HG02943 (cell line): ENCODE data around the gene EVPLL.
"Not testable (repeated sequence)": the region's sequence is repeated elsewhere in the genome, so short reads cannot be mapped to it uniquely, and the experiment has no call there.

Experiments used
- ATAC-seq: cut with Tn5 transposase; IDR thresholded peaks from one replicate; pipeline ENCODE4 v1.9.1; 2021; ENCODE audit warnings: mild to moderate bottlenecking, low read depth, moderate library complexity; ENCODE audit not compliant: unreplicated experiment

The EVPLL gene

GRCh38 chr17:18377437-18378204 is at the start of gene EVPLL:
Gene EVPLL, plus strand, starts transcription at chr17:18377778. Its CDS starts 3,160 bp downstream, at chr17:18380938.
- ATAC-seq: no peak

- ATAC-seq: no peak
Measured at GRCh38 chr17:18328643-18329204, 48.9 kb upstream of the EVPLL start.

- no peak for ATAC-seq
Measured at GRCh38 chr17:18331879-18332278, 45.7 kb upstream of the EVPLL start.

GRCh38 chr17:18332909-18333489 is 44.6 kb upstream of the EVPLL start:
- no peak for ATAC-seq

GRCh38 chr17:18338158-18338557 is 39.4 kb upstream of the EVPLL start:
- not testable (repeated sequence) for ATAC-seq

- ATAC-seq: no peak
Measured at GRCh38 chr17:18339933-18340332, 37.6 kb upstream of the EVPLL start.

- ATAC-seq: no peak
Measured at GRCh38 chr17:18344021-18344420, 33.6 kb upstream of the EVPLL start.

- no peak for ATAC-seq
Measured at GRCh38 chr17:18353541-18353940, 24.0 kb upstream of the EVPLL start.

GRCh38 chr17:18356624-18357023 is 21.0 kb upstream of the EVPLL start:
- no peak for ATAC-seq

- ATAC-seq: no peak
Measured at GRCh38 chr17:18360518-18360917, 17.1 kb upstream of the EVPLL start.

- no peak for ATAC-seq
Measured at GRCh38 chr17:18361837-18362697, 15.5 kb upstream of the EVPLL start.

- ATAC-seq: no peak
Measured at GRCh38 chr17:18362698-18363100, 14.9 kb upstream of the EVPLL start.

GRCh38 chr17:18363101-18364049 is 14.2 kb upstream of the EVPLL start, which contains the start of gene SHMT1:
Gene SHMT1, minus strand, starts transcription at chr17:18363550. Its CDS starts 7,569 bp downstream, at chr17:18355981.
- peak; percentile 94 for ATAC-seq

- ATAC-seq: no peak
Measured at GRCh38 chr17:18364166-18364565, 13.4 kb upstream of the EVPLL start.

GRCh38 chr17:18368946-18369345 is 8.6 kb upstream of the EVPLL start:
- no peak for ATAC-seq

- no peak for ATAC-seq
Measured at GRCh38 chr17:18370761-18371160, 6.8 kb upstream of the EVPLL start.

GRCh38 chr17:18371455-18371854 is 6.1 kb upstream of the EVPLL start:
- no peak for ATAC-seq

- ATAC-seq: not testable (repeated sequence)
Measured at GRCh38 chr17:18373181-18373580, 4.4 kb upstream of the EVPLL start.

GRCh38 chr17:18374216-18374615 is 3.4 kb upstream of the EVPLL start:
- ATAC-seq: no peak

GRCh38 chr17:18378205-18378505 is 577 bp downstream of the EVPLL start:
- no peak for ATAC-seq
